IgD-negative memory B cell (primary cell): ENCODE data around the gene ATAD3B. TPM values are rescaled to one million over a fixed set of nuclear protein-coding genes. Genes with fewer than 3 reads are reported as not detected.

Experiments used
- H3K27ac Mint-ChIP-seq, 3 donors: one replicate each; pipeline ENCODE4 v1.8.0; 2020 to 2022; ENCODE audit warnings: mild to moderate bottlenecking in 3 of 3, mixed read lengths in 3 of 3, moderate library complexity in 1 of 3
- H3K27me3 Mint-ChIP-seq: one replicate; pipeline ENCODE4 v1.8.0; 2021; ENCODE audit warnings: mixed read lengths
- H3K36me3 Mint-ChIP-seq: one replicate; pipeline ENCODE4 v1.8.0; 2020; ENCODE audit warnings: mild to moderate bottlenecking, mixed read lengths
- H3K4me1 Mint-ChIP-seq, 3 donors: one replicate each; pipeline ENCODE4 v1.8.0; 2020 to 2022; ENCODE audit warnings: mixed read lengths in 3 of 3, mild to moderate bottlenecking in 1 of 3
- H3K4me3 Mint-ChIP-seq, 4 donors: one replicate each; pipeline ENCODE4 v1.8.0; 2020 to 2022; ENCODE audit warnings: mild to moderate bottlenecking in 4 of 4, mixed read lengths in 4 of 4, moderate library complexity in 3 of 4
- H3K9me3 Mint-ChIP-seq, 3 donors: one replicate each; pipeline ENCODE4 v1.8.0; 2020 to 2021; ENCODE audit warnings: mixed read lengths in 3 of 3, mild to moderate bottlenecking in 1 of 3
- polyA plus RNA-seq: library from polyadenylated mRNA; unstranded; fragments of 300-500 nt; fragmentation: Illumina TruSeq; gene quantifications from one replicate; pipeline ENCODE4 v1.2.3, GENCODE V29; 2021

The ATAD3B gene
- polyA plus RNA-seq, 1 donor from 2014 or later, result 10.8 TPM

DNA sequence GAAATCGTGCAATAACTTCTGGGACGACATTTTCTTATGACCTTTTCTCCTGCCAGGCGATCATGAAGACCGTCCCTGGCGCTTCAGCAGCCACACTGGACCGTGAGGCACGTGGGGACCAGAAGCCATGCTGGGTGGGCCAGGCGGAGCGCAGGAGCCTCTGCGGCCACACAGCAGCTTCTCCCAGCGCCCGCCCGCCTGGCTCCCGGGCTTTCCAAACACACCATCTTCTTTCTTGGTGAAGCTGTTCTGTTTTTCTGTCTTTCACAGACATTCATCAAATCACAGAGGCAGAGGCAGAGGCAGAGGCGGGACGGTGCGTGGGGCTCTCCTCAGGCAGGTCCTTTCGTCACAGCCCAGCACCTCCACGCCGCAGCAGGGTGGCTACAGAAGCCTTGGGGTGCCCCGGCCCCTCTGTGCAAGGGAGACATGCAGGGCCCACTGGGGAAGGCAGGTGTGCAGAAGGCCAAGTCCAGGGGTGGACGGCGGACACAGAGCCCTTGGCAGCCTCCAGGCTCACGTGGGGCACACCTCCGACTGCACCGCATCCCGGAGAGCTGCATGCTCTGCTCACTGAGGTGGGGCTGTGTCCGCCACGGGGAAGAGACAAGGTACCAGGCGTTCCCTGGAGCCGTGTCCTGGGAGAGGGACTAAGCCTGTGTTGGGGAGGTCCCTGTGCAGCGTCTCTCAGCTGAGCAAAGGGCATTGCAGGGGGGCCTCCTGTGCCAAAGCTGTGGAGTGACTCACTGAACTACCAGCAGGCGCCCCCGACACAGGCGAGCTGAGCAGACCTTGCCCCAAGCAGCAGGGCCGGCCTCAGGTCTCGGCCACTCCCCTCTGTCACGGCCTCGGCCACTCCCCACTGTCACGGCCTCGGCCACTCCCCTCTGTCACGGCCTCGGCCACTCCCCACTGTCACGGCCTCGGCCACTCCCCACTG lies 71.5 kb downstream of the ATAD3B start:
- Mint-ChIP-seq H3K36me3 (no peaks in the 10 kb centered on the region), H3K27ac (peak overlapping the region in 1 of 3 donors; percentile 47), H3K4me1 (peaks cover 0 to 3% (median 2%) of the 10 kb centered on the region in 3 donors), H3K9me3 (no peaks in the 10 kb centered on the region), H3K4me3 (peak overlapping the region in 1 of 4 donors; percentile 54), H3K27me3 (peaks cover 2% of the 10 kb centered on the region)

DNA sequence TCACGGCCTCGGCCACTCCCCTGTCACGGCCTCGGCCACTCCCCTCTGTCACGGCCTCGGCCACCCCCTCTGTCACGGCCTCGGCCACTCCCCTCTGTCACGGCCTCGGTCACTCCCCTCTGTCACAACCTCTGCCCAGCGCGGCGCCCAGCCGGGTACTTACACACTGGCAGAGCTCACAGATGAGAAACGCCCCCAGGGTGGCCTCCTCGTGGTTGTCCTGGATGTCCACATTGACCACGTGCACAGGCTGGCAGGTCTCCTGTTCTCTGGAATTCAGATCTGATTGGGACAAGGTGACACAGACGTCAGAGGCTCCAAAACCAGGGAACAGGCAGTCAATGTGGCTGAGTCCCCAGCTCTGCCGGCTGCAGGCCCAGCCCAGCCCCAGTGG lies 72.1 kb downstream of the ATAD3B start:
- no peak overlapping the region for H3K27ac Mint-ChIP-seq

DNA sequence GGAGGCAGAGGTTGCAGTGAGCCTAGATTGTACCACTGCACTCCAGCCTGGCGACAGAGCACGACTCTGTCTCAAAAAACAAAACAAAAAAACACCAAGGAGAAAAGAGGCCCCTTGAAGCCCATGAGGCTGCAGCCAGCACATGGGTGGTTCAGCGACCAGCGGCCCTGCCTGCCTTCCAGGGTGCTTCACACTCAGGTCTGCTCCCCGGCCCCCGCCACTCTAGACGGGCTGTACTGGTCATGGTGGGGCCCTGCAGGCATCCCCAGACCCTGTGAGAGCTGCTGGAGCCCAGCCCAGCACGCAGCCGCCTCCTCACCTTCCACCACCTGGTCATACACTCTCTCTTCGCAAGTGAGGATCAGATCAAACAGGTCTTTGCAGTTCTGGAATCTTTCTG lies 73.0 kb downstream of the ATAD3B start:
- H3K4me1 Mint-ChIP-seq, result peaks cover 0 to 3% (median 0%) of the 10 kb centered on the region in 3 donors
- peak overlapping the region in 1 of 3 donors; percentile 35 for H3K27ac Mint-ChIP-seq
- H3K36me3 Mint-ChIP-seq, result no peaks in the 10 kb centered on the region

More for the DNA sequence above, 72.1 kb downstream of the ATAD3B start:
- Mint-ChIP-seq H3K4me3 (no peak overlapping the region), H3K9me3 (no peaks in the 10 kb centered on the region), H3K27me3 (no peaks in the 10 kb centered on the region), H3K36me3 (no peaks in the 10 kb centered on the region), H3K4me1 (peaks cover 0 to 3% (median 2%) of the 10 kb centered on the region in 3 donors)

More for the DNA sequence above, 73.0 kb downstream of the ATAD3B start:
- Mint-ChIP-seq H3K4me3 (no peak overlapping the region), H3K9me3 (no peaks in the 10 kb centered on the region), H3K27me3 (no peaks in the 10 kb centered on the region)

Other genes starting within 250 kb of the ATAD3B start
- 121 TPM for gene SDF4, start 239.8 kb upstream of the ATAD3B start, polyA plus RNA-seq
- gene B3GALT6, start 239.5 kb upstream of the ATAD3B start, polyA plus RNA-seq, result 5.6 TPM
- gene C1QTNF12, start 225.0 kb upstream of the ATAD3B start, polyA plus RNA-seq, result 0.88 TPM
- gene UBE2J2, start 197.9 kb upstream of the ATAD3B start, polyA plus RNA-seq, result 74.3 TPM
- gene SCNN1D, start 191.3 kb upstream of the ATAD3B start, polyA plus RNA-seq, result not detected
- gene ACAP3, start 163.8 kb upstream of the ATAD3B start, polyA plus RNA-seq, result 10.5 TPM
- gene PUSL1, start 163.2 kb upstream of the ATAD3B start, polyA plus RNA-seq, result 21.0 TPM
- gene INTS11, start 147.1 kb upstream of the ATAD3B start, polyA plus RNA-seq, result 65.8 TPM
- gene CPTP, start 147.0 kb upstream of the ATAD3B start, polyA plus RNA-seq, result 31.7 TPM
- 5.5 TPM for gene TAS1R3, start 140.5 kb upstream of the ATAD3B start, polyA plus RNA-seq
- 1.0 TPM for gene DVL1, start 122.3 kb upstream of the ATAD3B start, polyA plus RNA-seq
- not detected for gene MXRA8, start 113.2 kb upstream of the ATAD3B start, polyA plus RNA-seq
- 177 TPM for gene AURKAIP1, start 96.6 kb upstream of the ATAD3B start, polyA plus RNA-seq
- 39.8 TPM for gene CCNL2, start 72.4 kb upstream of the ATAD3B start, polyA plus RNA-seq
- gene MRPL20, start 64.5 kb upstream of the ATAD3B start, polyA plus RNA-seq, result 144 TPM
- not detected for gene ANKRD65, start 50.5 kb upstream of the ATAD3B start, polyA plus RNA-seq
- gene VWA1, start 36.1 kb upstream of the ATAD3B start, polyA plus RNA-seq, result not detected
- 6.2 TPM for gene ATAD3C, start 22.1 kb upstream of the ATAD3B start, polyA plus RNA-seq
- gene ATAD3A, start 40.4 kb downstream of the ATAD3B start, polyA plus RNA-seq, result 12.8 TPM
- gene TMEM240, start 68.9 kb downstream of the ATAD3B start, polyA plus RNA-seq, result not detected
- 176 TPM for gene SSU72, start 103.1 kb downstream of the ATAD3B start, polyA plus RNA-seq
- gene FNDC10, start 128.4 kb downstream of the ATAD3B start, polyA plus RNA-seq, result not detected
- 22.4 TPM for gene MIB2, start 143.7 kb downstream of the ATAD3B start, polyA plus RNA-seq
- 0.93 TPM for gene MMP23B, start 160.4 kb downstream of the ATAD3B start, polyA plus RNA-seq
- 19.9 TPM for gene CDK11B, start 187.2 kb downstream of the ATAD3B start, polyA plus RNA-seq
- gene SLC35E2B, start 221.0 kb downstream of the ATAD3B start, polyA plus RNA-seq, result 41.0 TPM